ENCODE measurements around the gene SUMO3. TPM values are rescaled to one million over a fixed set of nuclear protein-coding genes. Genes with fewer than 3 reads are reported as not detected.

The SUMO3 gene
- total RNA-seq, 1 experiment from 2014 or later = 82.9 TPM

DNA sequence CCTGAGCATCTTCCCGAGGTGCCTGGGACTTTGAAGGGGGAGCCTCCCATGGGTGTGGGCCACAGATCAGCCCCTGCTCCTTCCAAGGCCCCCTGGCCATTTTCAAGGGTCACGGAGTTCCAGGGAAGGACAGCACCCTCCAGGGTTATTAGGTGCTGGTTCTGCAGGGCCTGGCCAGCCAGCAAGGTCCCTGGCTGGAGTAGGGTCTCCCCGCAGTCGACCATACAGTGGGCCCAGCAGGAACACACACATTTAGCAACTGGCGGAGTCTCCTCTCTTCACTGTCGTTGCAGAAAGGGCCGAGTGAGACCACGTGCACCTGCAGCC, 17.7 kb upstream of the SUMO3 start:
- Histone ChIP-seq H4K8ac (replicated peaks; ENCODE audit: insufficient read length, low read depth, low read length) (no peak overlapping the region), H3K23ac (ENCODE audit: insufficient read length, low read depth, low read length) (no peak overlapping the region), H3K9me3 (ENCODE audit: control insufficient read depth, low read depth, low read length) (no peaks in the 10 kb centered on the region), H2BK12ac (ENCODE audit: insufficient read length, low read depth, low read length) (no peak overlapping the region), H4K91ac (ENCODE audit: insufficient read length, low read depth, low read length) (no peak overlapping the region), H2BK20ac (ENCODE audit: low read depth, low read length, poor library complexity, severe bottlenecking) (no peak overlapping the region), H2BK15ac (ENCODE audit: low read depth, low read length) (no peak overlapping the region), H3K27ac (ENCODE audit: insufficient read length, low read depth, low read length) (no peak overlapping the region), H2AFZ (ENCODE audit: low read length) (no peak overlapping the region), H3K4ac (ENCODE audit: low read depth, low read length) (no peak overlapping the region), H3K56ac (ENCODE audit: insufficient read length, low read depth, low read length) (no peak overlapping the region), H2BK120ac (ENCODE audit: low read depth, low read length, poor library complexity, severe bottlenecking) (no peak overlapping the region), H3K14ac (ENCODE audit: insufficient read depth, low read length) (no peak overlapping the region), H3K23me2 (ENCODE audit: insufficient read length, low read depth, low read length, poor library complexity, severe bottlenecking) (no peaks in the 10 kb centered on the region), H3T11ph (ENCODE audit: low read length) (no peak overlapping the region), H3K27me3 (ENCODE audit: insufficient read depth, low read length) (no peaks in the 10 kb centered on the region), H3K9ac (ENCODE audit: extremely low read depth, insufficient read length, low read length) (no peak overlapping the region), H3K18ac (ENCODE audit: insufficient read length, low read depth, low read length) (no peak overlapping the region), H3K79me2 (ENCODE audit: insufficient read depth, low read length) (no peaks in the 10 kb centered on the region), H3K4me2 (ENCODE audit: insufficient read depth, insufficient read length, low read length) (no peak overlapping the region), H2BK5ac (ENCODE audit: insufficient read length, low read length) (no peak overlapping the region), H2AK5ac (ENCODE audit: insufficient read length, low read length) (no peak overlapping the region), H4K5ac (ENCODE audit: insufficient read length, low read depth, low read length) (no peak overlapping the region), H3K4me1 (ENCODE audit: insufficient read depth, low read length) (no peaks in the 10 kb centered on the region), H3K79me1 (ENCODE audit: insufficient read depth, low read depth, low read length, poor library complexity, severe bottlenecking) (no peaks in the 10 kb centered on the region), H4K20me1 (ENCODE audit: control insufficient read depth, insufficient read depth, insufficient read length) (no peaks in the 10 kb centered on the region)
- no CpG with 5 or more reads among the region's 8 CpGs for WGBS (ENCODE audit: extremely low coverage, insufficient read length, low lambda C conversion rate)
- TF ChIP-seq, protein P1, sequence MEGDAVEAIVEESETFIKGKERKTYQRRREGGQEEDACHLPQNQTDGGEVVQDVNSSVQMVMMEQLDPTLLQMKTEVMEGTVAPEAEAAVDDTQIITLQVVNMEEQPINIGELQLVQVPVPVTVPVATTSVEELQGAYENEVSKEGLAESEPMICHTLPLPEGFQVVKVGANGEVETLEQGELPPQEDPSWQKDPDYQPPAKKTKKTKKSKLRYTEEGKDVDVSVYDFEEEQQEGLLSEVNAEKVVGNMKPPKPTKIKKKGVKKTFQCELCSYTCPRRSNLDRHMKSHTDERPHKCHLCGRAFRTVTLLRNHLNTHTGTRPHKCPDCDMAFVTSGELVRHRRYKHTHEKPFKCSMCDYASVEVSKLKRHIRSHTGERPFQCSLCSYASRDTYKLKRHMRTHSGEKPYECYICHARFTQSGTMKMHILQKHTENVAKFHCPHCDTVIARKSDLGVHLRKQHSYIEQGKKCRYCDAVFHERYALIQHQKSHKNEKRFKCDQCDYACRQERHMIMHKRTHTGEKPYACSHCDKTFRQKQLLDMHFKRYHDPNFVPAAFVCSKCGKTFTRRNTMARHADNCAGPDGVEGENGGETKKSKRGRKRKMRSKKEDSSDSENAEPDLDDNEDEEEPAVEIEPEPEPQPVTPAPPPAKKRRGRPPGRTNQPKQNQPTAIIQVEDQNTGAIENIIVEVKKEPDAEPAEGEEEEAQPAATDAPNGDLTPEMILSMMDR (conservative IDR thresholded peaks at IDR 0.05) = no peak
- H3K4me3 Mint-ChIP-seq = no peak overlapping the region
- H3K36me3 Mint-ChIP-seq (ENCODE audit: insufficient read depth in 1 of 3, low read depth in 3 of 3) = no peaks in the 10 kb centered on the region; a peak in 1 of 7 replicates
- no peak overlapping the region for H3K27ac Mint-ChIP-seq
- H3K4me1 Mint-ChIP-seq = peaks cover 3 to 9% of the 10 kb centered on the region in 2 experiments; a peak in 2 of 4 replicates
- no peaks in the 10 kb centered on the region for H3K9me3 Mint-ChIP-seq
- H3K27me3 Mint-ChIP-seq (ENCODE audit: low read depth) = no peaks in the 10 kb centered on the region
- no peak for DNase-seq
